Stimulated activated memory B cell treated with anti-CD40 and anti-IgM and Interleukin-4, amounts not matched to agents 10 μg/mL and 1 μg/mL and 100 μg/mL, for 72 hours (primary cell): ENCODE measurements around the gene CCDC9.

Source experiments
- ATAC-seq: fragments of 150-1000 bp; cut with Tn5 transposase; 2 replicates; pipeline ENCODE4 v1.10.0; 2021
- H3K27ac Mint-ChIP-seq: one replicate; pipeline ENCODE4 v1.8.0; 2022; ENCODE audit warnings: mild to moderate bottlenecking, mixed read lengths
- H3K27me3 Mint-ChIP-seq: one replicate; pipeline ENCODE4 v1.8.0; 2022; ENCODE audit warnings: mixed read lengths
- H3K36me3 Mint-ChIP-seq: one replicate; pipeline ENCODE4 v1.8.0; 2022; ENCODE audit warnings: mixed read lengths
- H3K4me1 Mint-ChIP-seq: one replicate; pipeline ENCODE4 v1.8.0; 2022; ENCODE audit warnings: mixed read lengths
- H3K4me3 Mint-ChIP-seq: one replicate; pipeline ENCODE4 v1.8.0; 2022; ENCODE audit warnings: mild to moderate bottlenecking, moderate library complexity, mixed read lengths
- H3K9me3 Mint-ChIP-seq: one replicate; pipeline ENCODE4 v1.8.0; 2022; ENCODE audit warnings: mixed read lengths

The CCDC9 gene

GRCh38 chr19:47255879-47256692 is at the start of gene CCDC9:
TSS of gene CCDC9 (plus strand) at chr19:47256525. CDS start at chr19:47258401, 1,876 bp downstream.
- Mint-ChIP-seq H3K9me3 (no peaks in the 10 kb centered on the region), H3K4me3 (peak within 1 kb of the TSS; percentile 89), H3K27ac (peak within 1 kb of the TSS; percentile 94), H3K27me3 (no peaks in the 10 kb centered on the region), H3K36me3 (peaks cover 33% of the 10 kb centered on the region), H3K4me1 (peaks cover 40% of the 10 kb centered on the region)
- ATAC-seq: peak; percentile 80

- Mint-ChIP-seq H3K27ac (peak overlapping the region; percentile 84), H3K9me3 (no peaks in the 10 kb centered on the region), H3K27me3 (no peaks in the 10 kb centered on the region), H3K4me3 (no peak overlapping the region), H3K4me1 (peaks cover 9% of the 10 kb centered on the region), H3K36me3 (peaks cover 58% of the 10 kb centered on the region)
- ATAC-seq: no peak
Observed at GRCh38 chr19:47209319-47210179, 46.8 kb upstream of the CCDC9 start.

- no peaks in the 10 kb centered on the region for H3K27me3 Mint-ChIP-seq
- H3K9me3 Mint-ChIP-seq: no peaks in the 10 kb centered on the region
- no peak overlapping the region for H3K4me3 Mint-ChIP-seq
- H3K27ac Mint-ChIP-seq: peak overlapping the region; percentile 84
- peaks cover 9% of the 10 kb centered on the region for H3K4me1 Mint-ChIP-seq
- peaks cover 52% of the 10 kb centered on the region for H3K36me3 Mint-ChIP-seq
- no peak for ATAC-seq
Observed at GRCh38 chr19:47210180-47210490, 46.2 kb upstream of the CCDC9 start.

- H3K27me3 Mint-ChIP-seq: no peaks in the 10 kb centered on the region
- H3K27ac Mint-ChIP-seq: peak overlapping the region; percentile 84
- peaks cover 9% of the 10 kb centered on the region for H3K4me1 Mint-ChIP-seq
- H3K36me3 Mint-ChIP-seq: peaks cover 48% of the 10 kb centered on the region
- peak overlapping the region; percentile 31 for H3K4me3 Mint-ChIP-seq
- H3K9me3 Mint-ChIP-seq: no peaks in the 10 kb centered on the region
- ATAC-seq: peak; percentile 72
Observed at GRCh38 chr19:47210689-47211316, 45.5 kb upstream of the CCDC9 start.

DNA sequence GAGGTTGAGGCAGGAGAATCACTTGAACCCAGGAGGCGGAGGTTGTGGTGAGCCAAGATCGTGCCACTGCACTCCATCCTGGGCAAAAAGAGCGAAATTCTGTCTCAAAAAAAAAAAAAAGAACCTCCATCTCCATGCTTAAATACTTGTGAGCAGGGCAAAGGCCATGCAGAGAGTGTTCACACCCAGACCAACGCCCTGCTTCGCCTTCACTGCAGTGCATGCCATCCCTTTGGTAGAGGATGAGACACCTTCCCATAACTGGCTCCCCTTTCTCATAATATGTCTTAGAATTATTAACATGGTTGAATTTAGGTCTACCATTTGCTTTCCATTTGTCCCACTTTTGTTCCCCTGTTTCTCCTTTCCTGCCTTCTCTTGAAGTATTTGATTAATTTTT is 40.7 kb upstream of the CCDC9 start:
- Mint-ChIP-seq H3K27me3 (no peaks in the 10 kb centered on the region), H3K9me3 (no peaks in the 10 kb centered on the region), H3K36me3 (peaks cover 5% of the 10 kb centered on the region), H3K4me3 (no peak overlapping the region), H3K27ac (no peak overlapping the region), H3K4me1 (peaks cover 5% of the 10 kb centered on the region)
- no peak for ATAC-seq

- H3K4me1 Mint-ChIP-seq: peaks cover 5% of the 10 kb centered on the region
- H3K36me3 Mint-ChIP-seq: peaks cover 16% of the 10 kb centered on the region
- no peak overlapping the region for H3K27ac Mint-ChIP-seq
- ATAC-seq: no peak
- no peaks in the 10 kb centered on the region for H3K27me3 Mint-ChIP-seq
- no peak overlapping the region for H3K4me3 Mint-ChIP-seq
- H3K9me3 Mint-ChIP-seq: no peaks in the 10 kb centered on the region
Observed at GRCh38 chr19:47221080-47221841, 35.1 kb upstream of the CCDC9 start.

- Mint-ChIP-seq H3K36me3 (peaks cover 16% of the 10 kb centered on the region), H3K27me3 (no peaks in the 10 kb centered on the region), H3K9me3 (no peaks in the 10 kb centered on the region), H3K27ac (no peak overlapping the region), H3K4me1 (peaks cover 8% of the 10 kb centered on the region), H3K4me3 (no peak overlapping the region)
- no peak for ATAC-seq
Observed at GRCh38 chr19:47221890-47222289, 34.4 kb upstream of the CCDC9 start.

DNA sequence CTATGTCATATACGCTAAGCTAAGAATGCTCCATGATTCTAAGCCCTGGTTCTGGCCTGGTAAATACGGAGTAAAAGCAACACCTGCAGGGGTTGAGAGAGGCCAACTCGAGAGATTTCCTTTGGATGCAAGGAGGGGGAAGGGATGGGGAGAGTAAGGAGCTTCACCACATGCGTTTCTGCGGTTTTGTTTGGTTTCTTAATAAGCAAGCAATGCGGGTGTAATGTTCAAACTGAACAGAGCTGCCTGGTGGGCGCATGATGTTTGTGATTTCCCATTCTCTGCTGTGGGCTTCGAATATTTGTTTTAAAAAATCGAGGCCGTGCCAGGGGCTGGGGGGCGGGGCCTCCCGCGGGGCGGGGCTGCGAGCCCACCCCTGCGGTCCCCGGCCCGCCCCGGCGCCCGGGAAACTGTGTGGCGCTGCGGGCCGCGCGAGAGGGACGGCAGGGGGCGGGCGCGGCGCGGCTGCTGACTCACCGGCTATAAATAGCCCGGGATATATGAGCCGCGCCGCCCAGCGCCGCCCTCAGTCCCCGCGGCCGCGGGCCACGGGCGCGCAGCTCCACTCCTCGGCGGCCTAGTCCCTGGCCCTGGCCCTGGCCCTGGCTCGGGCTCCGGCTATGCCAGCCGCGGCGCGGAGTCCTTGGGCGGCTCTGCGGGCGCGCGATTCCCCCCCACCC is 30.4 kb upstream of the CCDC9 start:
- peak overlapping the region; percentile 35 for H3K27ac Mint-ChIP-seq
- no peaks in the 10 kb centered on the region for H3K9me3 Mint-ChIP-seq
- H3K27me3 Mint-ChIP-seq: no peaks in the 10 kb centered on the region
- ATAC-seq: peak; percentile 79
- H3K36me3 Mint-ChIP-seq: peaks cover 14% of the 10 kb centered on the region
- peaks cover 16% of the 10 kb centered on the region for H3K4me1 Mint-ChIP-seq
- peak overlapping the region; percentile 81 for H3K4me3 Mint-ChIP-seq

- Mint-ChIP-seq H3K27ac (no peak overlapping the region), H3K4me1 (peaks cover 20% of the 10 kb centered on the region), H3K27me3 (no peaks in the 10 kb centered on the region), H3K9me3 (no peaks in the 10 kb centered on the region), H3K4me3 (peak overlapping the region; percentile 81), H3K36me3 (peaks cover 8% of the 10 kb centered on the region)
- ATAC-seq: peak; percentile 41
Observed at GRCh38 chr19:47226426-47227351, 29.6 kb upstream of the CCDC9 start.

DNA sequence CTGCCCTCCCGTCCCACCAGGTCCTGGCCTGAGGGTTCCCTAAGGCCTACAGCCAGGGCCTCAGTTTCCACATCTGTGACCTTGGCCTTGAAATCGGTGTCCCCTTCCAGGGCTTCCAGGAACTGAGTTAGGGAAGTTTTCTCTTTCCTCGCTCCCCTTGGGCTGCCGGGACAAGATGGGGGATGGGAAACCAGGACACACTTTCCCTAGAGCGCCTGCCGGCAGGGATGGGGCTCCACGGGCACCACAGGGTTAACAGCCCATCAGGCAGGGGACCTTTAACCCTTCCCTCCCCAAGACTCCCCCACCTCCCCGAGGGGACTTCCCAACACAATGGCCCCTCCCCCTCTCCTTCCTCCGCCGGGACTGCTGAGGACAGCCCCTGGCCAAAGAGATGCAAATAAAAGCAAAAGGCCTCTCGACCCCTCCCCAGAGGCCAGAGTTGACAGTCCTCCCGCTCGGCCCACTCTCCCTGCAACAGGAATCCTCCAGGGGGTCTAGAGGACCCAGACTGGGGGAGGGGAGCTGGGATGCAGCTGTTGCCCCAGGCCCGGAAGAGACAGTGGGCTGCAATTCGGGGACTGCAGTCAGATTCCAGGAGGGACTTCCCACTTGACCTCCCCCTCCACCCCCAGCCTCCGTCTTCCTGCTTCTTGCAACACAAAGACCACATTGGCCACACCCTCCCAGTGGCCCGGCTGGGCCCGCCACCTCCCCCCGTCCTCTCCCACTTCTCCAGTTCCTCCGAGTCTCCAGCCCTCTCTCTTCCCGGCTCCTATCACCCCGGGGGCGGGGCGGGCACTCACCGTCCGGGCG is 28.8 kb upstream of the CCDC9 start:
- H3K36me3 Mint-ChIP-seq: no peaks in the 10 kb centered on the region
- no peak overlapping the region for H3K27ac Mint-ChIP-seq
- H3K9me3 Mint-ChIP-seq: no peaks in the 10 kb centered on the region
- ATAC-seq: peak; percentile 31
- no peaks in the 10 kb centered on the region for H3K27me3 Mint-ChIP-seq
- H3K4me1 Mint-ChIP-seq: peaks cover 28% of the 10 kb centered on the region
- peak overlapping the region; percentile 81 for H3K4me3 Mint-ChIP-seq

DNA sequence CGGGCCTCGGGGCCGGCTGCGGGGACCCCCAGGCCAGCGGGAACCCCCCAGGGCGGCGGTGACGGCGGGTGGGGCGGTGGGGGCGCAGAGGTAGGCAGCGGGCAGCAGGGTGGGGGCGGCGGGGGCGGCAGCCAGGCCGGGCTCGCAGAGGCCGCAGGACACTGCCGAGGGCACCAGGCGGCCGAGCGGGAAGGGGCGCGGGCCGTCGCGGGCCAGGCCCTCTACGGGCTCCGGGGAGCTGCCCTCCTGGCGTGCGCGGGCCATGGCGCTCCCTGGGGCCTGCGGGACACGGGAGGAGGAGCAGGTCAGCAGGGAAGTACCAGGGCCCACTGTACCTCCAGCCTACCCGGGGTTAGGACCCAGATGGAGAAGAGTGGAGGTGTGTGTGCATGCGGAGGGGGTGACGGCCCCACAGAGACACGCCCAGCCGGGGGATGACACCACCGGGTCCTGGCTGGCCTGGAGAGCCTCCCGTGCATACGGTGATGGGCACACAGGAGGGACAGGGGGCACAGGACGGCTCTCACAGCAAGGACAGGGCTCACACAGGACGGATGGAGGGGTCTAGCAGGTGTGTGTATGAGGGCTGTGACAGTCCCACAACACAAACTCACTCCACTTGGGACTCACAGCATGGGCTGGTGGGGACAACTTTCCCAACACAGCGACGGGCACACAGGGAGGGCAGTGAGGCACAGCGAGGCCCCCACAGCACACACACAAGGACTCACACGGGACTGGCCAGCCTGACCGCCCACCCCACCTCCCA is 28.0 kb upstream of the CCDC9 start:
- Mint-ChIP-seq H3K36me3 (no peaks in the 10 kb centered on the region), H3K27ac (no peak overlapping the region), H3K4me1 (peaks cover 34% of the 10 kb centered on the region), H3K4me3 (peak overlapping the region; percentile 81), H3K9me3 (no peaks in the 10 kb centered on the region), H3K27me3 (no peaks in the 10 kb centered on the region)
- ATAC-seq: peak; percentile 36

- H3K27me3 Mint-ChIP-seq: no peaks in the 10 kb centered on the region
- H3K36me3 Mint-ChIP-seq: no peaks in the 10 kb centered on the region
- no peak for ATAC-seq
- no peaks in the 10 kb centered on the region for H3K9me3 Mint-ChIP-seq
- peaks cover 34% of the 10 kb centered on the region for H3K4me1 Mint-ChIP-seq
- no peak overlapping the region for H3K4me3 Mint-ChIP-seq
- H3K27ac Mint-ChIP-seq: no peak overlapping the region
Observed at GRCh38 chr19:47228937-47229675, 27.2 kb upstream of the CCDC9 start.
